Stimulated activated CD8-positive, alpha-beta memory T cell treated with anti-CD3 and anti-CD28 coated beads, Interleukin-7, amount 100 ng/mL, for 4 hours (primary cell): ENCODE measurements around the gene MIA2.
"Not testable (repeated sequence)": the region's sequence is repeated elsewhere in the genome, so short reads cannot be mapped to it uniquely, and the experiment has no call there.

ENCODE experiments used
- DNase-seq, 2 donors: peaks; one replicate each; pipeline ENCODE4 v3.0.0-alpha.2; 2020; ENCODE audit warnings: low read depth in 2 of 2

Gene MIA2

GRCh38 chr14:39267608-39268005, 33.9 kb downstream of the MIA2 start:
- no peak for DNase-seq

DNA sequence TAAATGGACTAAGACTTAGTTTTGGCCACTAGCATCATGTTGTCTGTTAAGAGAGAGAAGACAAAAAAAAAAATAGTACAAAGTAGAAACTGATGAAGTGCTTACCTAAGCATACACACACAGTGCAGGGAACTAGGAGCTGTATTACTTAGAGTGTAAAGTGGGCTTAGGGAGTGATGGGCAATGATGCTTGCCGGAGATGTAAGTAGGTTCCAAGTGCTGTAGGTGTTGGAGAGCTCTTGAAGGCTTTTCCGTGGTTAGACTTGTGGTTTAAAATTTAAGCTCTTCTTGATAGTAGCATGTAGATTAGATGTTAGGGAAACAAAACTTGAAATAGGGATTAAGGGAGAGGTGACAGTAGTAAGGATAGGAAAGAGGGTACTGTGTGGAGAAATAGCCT, 34.7 kb downstream of the MIA2 start:
- no peak for DNase-seq

GRCh38 chr14:39272918-39273317, 39.2 kb downstream of the MIA2 start:
- no peak for DNase-seq

- DNase-seq = no peak
These were observed 41.7 kb downstream of the MIA2 start for GRCh38 chr14:39275395-39275794.

- DNase-seq = no peak
These were observed 42.3 kb downstream of the MIA2 start for GRCh38 chr14:39276005-39276404.

DNA sequence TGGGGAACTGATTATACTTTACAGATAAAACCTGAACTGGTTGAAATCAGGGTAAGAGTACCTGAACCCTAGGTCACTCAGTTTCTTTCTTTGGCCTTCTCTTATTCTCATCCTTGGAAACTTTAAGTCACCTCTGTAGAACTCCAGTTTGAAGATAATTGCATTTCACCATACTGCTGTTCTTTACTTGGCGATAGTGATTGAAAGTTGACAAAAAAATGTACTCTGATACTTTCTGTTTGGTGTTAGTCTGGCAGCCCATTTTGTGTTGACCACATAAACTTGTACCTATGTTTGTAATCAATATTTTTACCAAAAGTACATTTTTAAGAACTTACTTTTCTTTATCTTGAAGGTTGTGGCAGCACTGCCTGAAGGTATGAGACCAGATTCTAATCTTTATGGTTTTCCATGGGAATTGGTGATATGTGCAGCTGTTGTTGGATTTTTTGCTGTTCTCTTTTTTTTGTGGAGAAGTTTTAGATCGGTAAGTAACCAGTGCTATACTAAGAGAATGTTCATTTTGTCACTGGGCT, 42.9 kb downstream of the MIA2 start:
- DNase-seq = no peak

- DNase-seq = no peak
These were observed 45.8 kb downstream of the MIA2 start for GRCh38 chr14:39279515-39279914.

DNA sequence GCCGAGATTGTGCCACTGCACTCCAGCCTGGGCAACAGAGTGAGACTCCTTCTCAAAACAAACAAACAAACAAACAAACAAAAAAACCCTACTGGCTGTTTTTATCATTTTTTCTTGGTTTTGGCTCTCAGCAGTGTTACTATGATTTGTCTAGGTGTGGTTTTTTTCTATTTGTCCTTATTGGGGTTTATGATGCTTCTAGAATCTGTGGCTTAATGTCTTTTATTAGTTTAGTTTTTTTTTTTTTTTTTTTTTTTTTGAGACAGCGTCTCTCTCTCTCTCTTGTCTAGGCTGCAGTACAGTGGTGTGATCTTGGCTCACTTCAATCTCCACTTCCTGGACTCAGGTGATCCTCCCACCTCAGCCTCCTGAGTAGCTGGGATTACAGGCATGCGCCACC, 47.0 kb downstream of the MIA2 start:
- DNase-seq = not testable (repeated sequence)

DNA sequence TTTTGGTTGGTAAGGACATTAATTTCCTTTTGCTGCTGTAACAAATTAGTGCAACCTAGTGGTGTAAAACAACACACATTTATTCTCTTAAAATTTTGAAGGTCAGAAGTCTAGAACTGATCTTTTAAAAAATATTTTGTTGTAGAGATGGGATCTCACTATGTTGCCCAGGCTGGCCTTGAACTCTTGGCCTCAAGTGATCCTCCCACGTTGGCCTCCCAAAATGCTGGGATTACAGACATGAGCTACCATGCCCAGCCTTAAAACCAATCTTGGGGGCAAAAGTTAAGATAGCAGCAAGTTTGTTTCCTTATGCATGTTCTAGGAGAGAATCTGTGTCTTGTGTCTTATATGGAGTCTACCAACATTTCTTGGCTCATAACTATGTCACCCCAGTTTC, 55.8 kb downstream of the MIA2 start:
- DNase-seq = no peak

GRCh38 chr14:39291701-39292100, 58.0 kb downstream of the MIA2 start:
- no peak for DNase-seq

- no peak for DNase-seq
These were observed 59.9 kb downstream of the MIA2 start for GRCh38 chr14:39293629-39294028.

GRCh38 chr14:39300389-39300788, 66.7 kb downstream of the MIA2 start:
- not testable (repeated sequence) for DNase-seq

DNA sequence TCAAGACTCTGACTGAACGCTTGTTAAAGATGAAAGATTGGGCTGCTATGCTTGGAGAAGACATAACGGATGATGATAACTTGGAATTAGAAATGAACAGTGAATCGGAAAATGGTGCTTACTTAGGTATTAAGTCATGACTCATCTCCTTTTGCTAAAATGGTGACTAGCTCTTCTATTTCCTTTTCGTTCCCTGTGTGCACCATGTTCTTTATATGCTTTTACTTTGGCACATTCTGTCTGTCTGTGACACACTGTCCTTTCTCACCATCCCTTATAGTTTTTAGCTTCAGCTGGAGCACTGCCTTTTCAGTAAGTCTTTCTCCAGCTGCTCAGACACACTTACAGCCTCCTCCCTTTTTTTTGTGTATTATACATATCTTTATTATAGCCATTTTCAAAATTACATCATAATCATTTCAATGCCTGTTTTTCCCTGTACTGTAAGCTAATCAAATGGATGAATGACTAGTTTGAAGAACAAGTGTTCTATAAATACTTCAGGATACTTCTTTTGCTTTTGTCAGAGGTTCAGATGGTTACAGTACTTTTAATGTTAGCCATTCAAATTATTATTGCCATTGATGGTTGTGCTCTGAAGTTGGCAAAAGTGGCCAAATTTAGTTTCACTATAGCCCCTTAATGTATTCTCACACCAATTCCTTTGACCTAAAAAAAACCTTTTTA, 68.6 kb downstream of the MIA2 start:
- DNase-seq = no peak

- no peak for DNase-seq
These were observed 69.4 kb downstream of the MIA2 start for GRCh38 chr14:39303115-39303514.

GRCh38 chr14:39307815-39308214, 74.1 kb downstream of the MIA2 start:
- no peak for DNase-seq

- no peak for DNase-seq
These were observed 76.3 kb downstream of the MIA2 start for GRCh38 chr14:39310051-39310450.

DNA sequence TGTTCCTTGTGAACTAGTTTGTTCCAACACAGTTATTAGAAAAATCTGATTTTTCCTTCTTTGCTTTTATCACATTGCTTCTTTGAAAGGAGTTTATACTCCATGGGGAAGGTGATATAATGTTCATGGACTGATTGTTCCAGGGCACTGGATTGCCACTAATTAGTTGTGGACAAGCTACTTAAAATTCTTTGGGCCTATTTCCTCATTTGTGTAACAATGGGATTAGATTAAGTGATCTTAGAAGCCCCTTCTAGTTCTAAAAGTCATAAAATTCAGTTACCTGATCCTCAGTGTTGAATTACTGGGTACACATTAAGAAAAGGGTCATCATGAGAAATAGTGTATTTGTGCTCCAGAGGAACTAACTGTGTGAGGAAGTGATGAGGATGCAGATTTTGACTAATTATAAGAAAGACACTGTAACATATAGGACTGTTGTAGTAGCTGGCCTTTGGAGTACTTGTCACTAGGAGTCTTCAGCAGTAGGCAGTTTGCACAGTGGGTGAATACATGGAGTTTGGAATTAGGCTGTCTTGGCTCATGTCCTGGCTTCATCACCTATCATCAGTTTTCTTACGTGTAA, 82.2 kb downstream of the MIA2 start:
- no peak for DNase-seq

DNA sequence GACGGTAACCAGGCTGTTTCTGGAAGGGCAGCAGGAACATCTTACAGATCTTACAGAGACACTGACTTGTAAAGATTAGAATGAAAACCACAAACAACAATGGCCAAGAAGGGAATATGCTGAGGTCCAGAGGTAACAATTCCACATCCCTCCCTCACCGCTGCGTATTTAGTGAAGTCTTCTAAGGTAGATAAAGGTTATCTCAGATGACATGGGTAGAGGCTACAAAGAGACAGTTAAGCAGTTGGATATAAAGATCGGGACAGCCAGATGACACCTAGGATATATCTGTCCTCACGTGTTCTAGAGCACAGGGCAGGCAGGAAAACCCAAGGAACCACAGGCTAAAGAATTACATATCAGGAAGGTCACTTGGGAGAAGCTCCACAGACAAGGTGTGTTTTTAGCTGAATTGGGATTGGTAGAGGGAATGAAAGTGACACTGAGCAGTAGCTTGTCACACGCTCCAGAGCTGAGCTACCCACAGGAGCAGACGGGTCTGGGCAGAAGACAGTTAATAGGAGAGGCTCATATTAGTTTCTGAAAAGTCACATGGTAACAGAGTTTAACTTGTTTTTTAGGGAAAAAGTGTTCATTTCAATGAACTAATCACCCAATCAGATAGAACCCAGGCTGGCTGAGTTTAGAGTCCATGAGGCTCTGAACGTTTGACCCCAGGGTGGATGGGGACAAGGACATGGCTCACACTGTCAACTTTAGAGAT, 83.3 kb downstream of the MIA2 start:
- no peak for DNase-seq

- no peak for DNase-seq
These were observed 84.9 kb downstream of the MIA2 start for GRCh38 chr14:39318574-39318973.

DNA sequence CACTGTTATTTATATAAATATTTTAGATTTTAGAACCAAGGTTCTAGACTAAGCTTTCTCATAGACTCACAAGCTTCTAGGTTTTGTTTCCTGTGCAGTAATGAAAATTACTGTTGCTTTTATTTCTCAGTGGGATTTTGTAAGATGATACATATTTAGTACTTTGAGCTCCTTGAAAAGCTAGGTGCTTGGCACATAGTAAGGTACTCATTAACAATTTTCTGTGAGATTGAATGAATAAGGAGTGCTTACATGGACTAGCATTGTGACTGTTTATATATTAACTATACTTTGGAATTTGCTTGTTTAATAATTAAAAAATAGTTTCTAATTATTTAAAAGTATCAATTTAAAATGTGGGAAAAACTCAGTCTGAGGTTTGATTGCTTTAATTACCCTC, 85.7 kb downstream of the MIA2 start:
- no peak for DNase-seq

- DNase-seq = no peak
These were observed 86.6 kb downstream of the MIA2 start for GRCh38 chr14:39320318-39320717.

GRCh38 chr14:39322807-39323206, 89.1 kb downstream of the MIA2 start:
- no peak for DNase-seq

DNA sequence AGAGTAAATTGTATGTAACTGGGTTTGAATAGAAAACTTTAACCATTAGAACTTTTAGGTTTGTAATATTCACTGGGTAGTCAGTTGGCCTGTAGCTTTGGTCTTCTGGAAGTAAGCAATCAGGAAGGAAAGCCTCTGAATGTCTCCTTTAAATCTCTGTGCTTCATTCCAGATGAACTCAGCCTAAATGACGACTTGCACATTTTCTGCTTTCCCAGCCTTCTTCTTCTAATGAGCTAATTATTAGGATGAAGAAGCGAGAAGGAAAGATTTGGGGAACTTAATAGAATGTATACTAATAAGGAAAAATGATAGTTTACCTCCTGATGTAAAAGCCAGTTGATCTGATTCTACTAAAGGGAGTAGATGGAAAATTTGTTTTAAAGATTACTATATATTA, 90.4 kb downstream of the MIA2 start:
- no peak for DNase-seq
